Measurements from ENCODE around the gene VIT. TPM values are rescaled to one million over a fixed set of nuclear protein-coding genes. Genes with fewer than 3 reads are reported as not detected.

VIT gene
- total and polyA plus RNA-seq, 8 donors: 0.06 to 1.1 (median 0.13) TPM; not detected in 1

DNA sequence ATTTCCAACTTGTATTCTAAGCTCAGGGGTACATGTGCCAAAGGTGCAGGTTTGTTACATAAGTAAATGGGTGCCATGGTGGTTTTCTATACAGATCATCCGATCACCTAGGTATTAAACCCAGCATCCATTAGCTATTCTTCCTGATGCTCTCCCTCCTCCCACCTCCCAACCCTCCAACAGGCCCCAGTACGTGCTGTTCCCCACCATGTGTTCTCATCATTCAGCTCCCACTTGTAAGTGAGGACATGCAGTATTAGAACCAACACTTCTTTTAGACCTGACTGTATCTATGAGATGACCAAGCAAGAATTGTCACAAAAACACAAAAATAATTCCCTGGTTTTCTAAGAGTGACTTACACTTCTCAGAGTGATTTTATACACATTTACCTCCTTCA lies 83.0 kb downstream of the VIT start:
- no peaks in the 10 kb centered on the region for H3K36me3 ChIP-seq
- intact Hi-C loops (cut with DNase I): no loop called here
- DNase-seq (no peak), ATAC-seq (no peak)
- peaks cover 0 to 10% of the 10 kb centered on the region in 2 donors for H3K4me1 ChIP-seq
- no peak overlapping the region for H3K27ac ChIP-seq
- H3K4me3 ChIP-seq: no peak overlapping the region
- no peaks in the 10 kb centered on the region for H3K27me3 ChIP-seq
- TF ChIP-seq, protein P1, sequence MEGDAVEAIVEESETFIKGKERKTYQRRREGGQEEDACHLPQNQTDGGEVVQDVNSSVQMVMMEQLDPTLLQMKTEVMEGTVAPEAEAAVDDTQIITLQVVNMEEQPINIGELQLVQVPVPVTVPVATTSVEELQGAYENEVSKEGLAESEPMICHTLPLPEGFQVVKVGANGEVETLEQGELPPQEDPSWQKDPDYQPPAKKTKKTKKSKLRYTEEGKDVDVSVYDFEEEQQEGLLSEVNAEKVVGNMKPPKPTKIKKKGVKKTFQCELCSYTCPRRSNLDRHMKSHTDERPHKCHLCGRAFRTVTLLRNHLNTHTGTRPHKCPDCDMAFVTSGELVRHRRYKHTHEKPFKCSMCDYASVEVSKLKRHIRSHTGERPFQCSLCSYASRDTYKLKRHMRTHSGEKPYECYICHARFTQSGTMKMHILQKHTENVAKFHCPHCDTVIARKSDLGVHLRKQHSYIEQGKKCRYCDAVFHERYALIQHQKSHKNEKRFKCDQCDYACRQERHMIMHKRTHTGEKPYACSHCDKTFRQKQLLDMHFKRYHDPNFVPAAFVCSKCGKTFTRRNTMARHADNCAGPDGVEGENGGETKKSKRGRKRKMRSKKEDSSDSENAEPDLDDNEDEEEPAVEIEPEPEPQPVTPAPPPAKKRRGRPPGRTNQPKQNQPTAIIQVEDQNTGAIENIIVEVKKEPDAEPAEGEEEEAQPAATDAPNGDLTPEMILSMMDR (IDR thresholded peaks at IDR 0.05): no peak
- H3K9me3 ChIP-seq: no peaks in the 10 kb centered on the region

DNA sequence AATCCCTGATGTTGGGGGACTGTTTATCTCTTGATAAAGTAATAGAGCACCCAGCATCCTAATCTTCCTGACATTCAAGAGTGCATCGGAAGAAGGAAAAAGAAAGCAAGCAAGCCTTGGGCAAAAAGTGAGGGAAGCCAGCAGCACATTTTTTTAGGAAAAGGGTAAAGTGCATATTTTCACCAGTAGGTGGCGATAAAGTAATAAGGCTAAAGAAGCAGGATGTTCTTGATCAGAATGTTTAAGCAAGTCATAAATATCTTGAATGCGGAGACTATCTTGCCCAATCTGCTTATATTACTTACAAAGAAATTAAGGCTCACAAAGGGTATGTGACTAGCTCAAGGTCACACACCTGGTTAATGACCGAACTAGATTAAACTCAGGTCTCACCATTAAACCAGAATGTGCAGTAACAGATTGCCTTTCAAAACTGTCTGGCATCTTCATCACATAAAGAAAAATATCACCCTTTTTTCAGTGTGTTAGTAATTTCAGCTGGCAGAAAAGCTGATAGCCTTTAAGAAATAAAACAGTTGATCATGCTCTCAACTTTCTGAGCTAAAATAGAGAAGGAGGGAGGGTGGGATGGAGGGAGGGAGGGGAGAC lies 83.8 kb downstream of the VIT start:
- peak in 2 of 4 donors; percentile 49 to 51 for DNase-seq
- H3K27ac ChIP-seq: no peak overlapping the region
- no peaks in the 10 kb centered on the region for H3K9me3 ChIP-seq
- H3K4me1 ChIP-seq: peaks cover 0 to 10% of the 10 kb centered on the region in 2 donors
- ATAC-seq: peak; percentile 65
- no peaks in the 10 kb centered on the region for H3K27me3 ChIP-seq
- intact Hi-C loops (cut with DNase I): loop anchor here in 1 of 2 donors (10.0 kb wide), 1 partner anchor 224 kb away; no protein-coding TSS in a partner anchor
- TF ChIP-seq, protein P1 (IDR thresholded peaks at IDR 0.05): peak; percentile 78 to 79
- H3K36me3 ChIP-seq: no peaks in the 10 kb centered on the region
- H3K4me3 ChIP-seq: no peak overlapping the region

DNA sequence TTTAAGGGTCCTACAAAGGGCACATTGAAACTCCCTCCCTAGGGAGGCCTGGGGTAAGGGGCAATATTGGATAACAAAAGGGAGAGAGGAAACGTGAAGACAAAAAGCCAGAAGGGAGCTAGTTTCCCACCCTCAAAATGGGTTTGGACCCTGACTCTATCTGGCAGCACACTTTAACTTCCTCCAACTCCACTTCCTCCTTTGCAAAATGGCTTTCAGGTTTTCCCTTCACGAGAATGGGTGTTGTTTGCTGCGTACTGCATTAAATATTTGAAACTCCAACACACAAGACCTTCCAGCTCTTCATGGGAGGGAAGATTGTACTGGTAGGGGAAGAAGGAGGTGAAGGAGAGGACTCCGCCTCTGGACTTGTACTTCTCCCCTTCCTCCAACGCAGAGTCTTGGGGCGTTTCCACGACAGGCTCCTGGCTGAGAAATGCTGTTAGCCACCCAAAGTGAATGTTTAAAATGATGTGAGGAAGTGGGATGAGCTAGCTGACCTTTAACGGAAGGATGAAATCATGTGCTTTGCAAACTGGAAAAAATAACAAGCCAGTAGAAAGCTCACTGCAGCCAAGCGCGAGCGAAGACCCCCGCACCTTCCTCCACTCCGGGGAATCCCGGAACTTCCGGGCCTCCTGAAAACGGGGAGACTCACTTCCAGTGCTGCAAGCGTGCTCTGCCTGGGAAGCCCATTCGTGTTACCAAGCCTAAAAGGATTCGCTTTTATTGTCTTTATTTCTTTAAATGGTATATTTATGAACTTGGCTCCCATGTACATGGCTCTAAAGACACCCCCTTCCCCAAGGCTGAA lies 85.6 kb downstream of the VIT start:
- H3K27ac ChIP-seq: no peak overlapping the region
- H3K4me1 ChIP-seq: peaks cover 0 to 10% of the 10 kb centered on the region in 2 donors
- no peak overlapping the region for H3K4me3 ChIP-seq
- no peaks in the 10 kb centered on the region for H3K9me3 ChIP-seq
- no peaks in the 10 kb centered on the region for H3K36me3 ChIP-seq
- intact Hi-C loops (cut with DNase I): loop anchor here in 1 of 2 donors (10.0 kb wide), 1 partner anchor 223 kb away; no protein-coding TSS in a partner anchor
- ATAC-seq (no peak), DNase-seq (no peak)
- TF ChIP-seq, protein P1 (IDR thresholded peaks at IDR 0.05): no peak
- no peaks in the 10 kb centered on the region for H3K27me3 ChIP-seq

GRCh38 chr2:36783246-36783645 lies 86.7 kb downstream of the VIT start:
- TF ChIP-seq, protein P1 (IDR thresholded peaks at IDR 0.05): no peak
- Histone ChIP-seq H3K27me3 (no peaks in the 10 kb centered on the region), H3K4me1 (peaks cover 0 to 10% of the 10 kb centered on the region in 2 donors), H3K9me3 (no peaks in the 10 kb centered on the region), H3K36me3 (no peaks in the 10 kb centered on the region), H3K4me3 (no peak overlapping the region), H3K27ac (no peak overlapping the region)
- intact Hi-C loops (cut with DNase I): loop anchor here in 1 of 2 donors (10.0 kb wide), 1 partner anchor 222 kb away; no protein-coding TSS in a partner anchor
- no peak for DNase-seq
- no peak for ATAC-seq
